Measurements from ENCODE around the gene GLG1.
"Not testable (repeated sequence)": the region's sequence is repeated elsewhere in the genome, so short reads cannot be mapped to it uniquely, and the experiment has no call there.

DNA sequence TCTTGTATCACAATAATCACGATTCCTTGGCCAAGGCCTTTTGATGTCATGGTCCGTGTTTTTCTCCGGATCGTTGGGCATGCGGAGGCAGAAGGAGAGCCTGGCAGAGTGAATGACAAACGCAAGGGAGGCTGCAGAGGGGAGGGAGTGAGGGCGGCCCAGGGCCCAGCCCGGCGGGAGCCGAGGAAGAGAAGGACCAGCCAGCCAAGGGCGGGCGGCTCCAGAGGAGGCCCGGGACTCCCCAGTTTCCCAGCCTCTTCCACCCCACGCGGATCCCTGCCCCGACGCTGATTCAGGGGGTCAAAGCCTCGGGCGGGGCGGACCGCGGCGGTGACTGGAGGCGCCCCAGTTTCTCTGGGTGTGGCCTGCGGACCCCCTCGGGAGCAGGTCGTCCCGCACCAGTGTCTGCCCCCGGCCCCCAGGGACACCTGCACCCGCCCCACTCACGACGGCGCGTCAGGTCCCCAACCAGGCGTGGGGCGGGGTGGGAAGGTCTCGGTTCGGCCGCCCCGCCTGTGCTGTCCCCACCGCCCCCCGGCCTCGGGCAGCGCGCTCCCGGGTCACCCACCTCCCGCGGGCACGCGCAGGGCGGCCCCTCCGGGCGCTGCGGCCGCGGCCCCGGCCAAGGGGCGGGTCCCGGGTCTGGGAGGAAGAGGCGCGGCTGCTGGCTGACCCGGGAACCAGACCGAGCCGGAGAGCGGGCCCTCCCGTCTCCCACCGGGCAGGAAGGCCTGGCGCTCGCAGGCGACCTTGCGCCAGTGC lies 200.1 kb downstream of the GLG1 start:
- not testable (repeated sequence) for TF ChIP-seq CTCF, POLR2A, EP300, POLR2AphosphoS5 (IDR thresholded peaks at IDR 0.05)
